ENCODE data around the gene PDE7B.

PDE7B gene

GRCh38 chr6:136039185-136039584 lies 187.7 kb downstream of the PDE7B start:
- TF ChIP-seq, protein P1, sequence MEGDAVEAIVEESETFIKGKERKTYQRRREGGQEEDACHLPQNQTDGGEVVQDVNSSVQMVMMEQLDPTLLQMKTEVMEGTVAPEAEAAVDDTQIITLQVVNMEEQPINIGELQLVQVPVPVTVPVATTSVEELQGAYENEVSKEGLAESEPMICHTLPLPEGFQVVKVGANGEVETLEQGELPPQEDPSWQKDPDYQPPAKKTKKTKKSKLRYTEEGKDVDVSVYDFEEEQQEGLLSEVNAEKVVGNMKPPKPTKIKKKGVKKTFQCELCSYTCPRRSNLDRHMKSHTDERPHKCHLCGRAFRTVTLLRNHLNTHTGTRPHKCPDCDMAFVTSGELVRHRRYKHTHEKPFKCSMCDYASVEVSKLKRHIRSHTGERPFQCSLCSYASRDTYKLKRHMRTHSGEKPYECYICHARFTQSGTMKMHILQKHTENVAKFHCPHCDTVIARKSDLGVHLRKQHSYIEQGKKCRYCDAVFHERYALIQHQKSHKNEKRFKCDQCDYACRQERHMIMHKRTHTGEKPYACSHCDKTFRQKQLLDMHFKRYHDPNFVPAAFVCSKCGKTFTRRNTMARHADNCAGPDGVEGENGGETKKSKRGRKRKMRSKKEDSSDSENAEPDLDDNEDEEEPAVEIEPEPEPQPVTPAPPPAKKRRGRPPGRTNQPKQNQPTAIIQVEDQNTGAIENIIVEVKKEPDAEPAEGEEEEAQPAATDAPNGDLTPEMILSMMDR (IDR thresholded peaks at IDR 0.05; ENCODE audit: low read depth, low read length) = no peak
- peak overlapping the region; percentile 56 for H3K4me3 ChIP-seq (ENCODE audit: low read depth, low read length)

GRCh38 chr6:136050475-136050874 lies 199.0 kb downstream of the PDE7B start:
- no peak overlapping the region for H3K4me3 ChIP-seq (ENCODE audit: low read depth, low read length)
- TF ChIP-seq, protein P1 (IDR thresholded peaks at IDR 0.05; ENCODE audit: low read depth, low read length) = no peak

DNA sequence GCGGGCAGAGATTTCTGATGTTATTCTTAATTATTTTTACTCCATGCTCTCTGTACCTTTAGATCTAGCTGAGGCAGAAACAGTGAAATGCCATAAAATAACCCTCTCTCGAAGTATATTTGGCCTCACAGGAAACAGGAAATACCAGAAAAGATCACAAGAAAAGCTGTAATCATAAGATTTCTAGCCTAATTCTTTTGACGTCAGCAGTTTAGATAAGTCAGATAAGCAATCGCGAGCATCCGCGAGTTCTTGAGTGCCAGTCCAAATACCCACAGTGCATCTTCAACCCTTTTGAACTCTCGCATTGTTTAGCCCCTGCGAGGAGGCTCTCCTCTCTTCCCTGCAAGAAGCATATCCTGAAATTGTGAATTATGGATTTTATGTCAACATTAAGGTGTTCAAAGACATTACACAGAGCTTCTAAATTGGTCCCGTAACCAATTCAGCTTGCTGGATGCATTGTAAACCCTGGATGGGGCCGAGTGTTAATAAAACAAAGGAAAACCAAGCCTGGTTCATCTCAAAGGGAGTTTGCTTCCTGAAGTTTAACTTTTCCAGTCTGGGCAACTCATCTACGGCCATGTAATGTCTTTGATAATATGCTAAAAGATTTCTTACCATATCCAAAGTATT lies 199.8 kb downstream of the PDE7B start:
- TF ChIP-seq, protein P1 (IDR thresholded peaks at IDR 0.05; ENCODE audit: low read depth, low read length) = no peak
- no peak overlapping the region for H3K4me3 ChIP-seq (ENCODE audit: low read depth, low read length)

GRCh38 chr6:136052031-136052430 lies 200.5 kb downstream of the PDE7B start:
- TF ChIP-seq, protein P1 (IDR thresholded peaks at IDR 0.05; ENCODE audit: low read depth, low read length) = no peak

GRCh38 chr6:136058852-136059251 lies 207.4 kb downstream of the PDE7B start:
- TF ChIP-seq, protein P1 (IDR thresholded peaks at IDR 0.05; ENCODE audit: low read depth, low read length) = no peak
- H3K4me3 ChIP-seq (ENCODE audit: low read depth, low read length) = no peak overlapping the region

More at GRCh38 chr6:136052031-136052430, 200.5 kb downstream of the PDE7B start:
- no peak overlapping the region for H3K4me3 ChIP-seq (ENCODE audit: low read depth, low read length)

DNA sequence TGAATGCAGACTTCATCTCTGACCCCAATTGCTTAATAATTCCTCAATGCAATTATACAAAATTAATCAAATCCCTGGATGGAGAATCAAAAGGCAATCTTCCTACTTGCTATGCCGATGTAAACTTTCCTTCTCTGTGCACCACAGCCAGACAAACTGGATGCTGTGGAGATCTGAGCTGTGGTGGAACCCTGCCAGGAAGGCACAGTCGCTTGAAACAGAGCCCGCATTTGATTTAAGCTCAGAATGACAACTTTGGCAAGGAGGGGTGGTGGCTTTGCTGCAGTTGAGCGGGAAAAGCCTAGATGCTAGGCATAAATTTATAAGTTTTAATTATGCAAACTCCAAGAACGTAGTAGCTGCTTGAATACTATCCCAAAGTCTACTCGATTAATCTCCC lies 207.8 kb downstream of the PDE7B start:
- TF ChIP-seq, protein P1 (IDR thresholded peaks at IDR 0.05; ENCODE audit: low read depth, low read length) = no peak
- H3K4me3 ChIP-seq (ENCODE audit: low read depth, low read length) = no peak overlapping the region

GRCh38 chr6:136060052-136060451 lies 208.6 kb downstream of the PDE7B start:
- H3K4me3 ChIP-seq (ENCODE audit: low read depth, low read length) = no peak overlapping the region
- TF ChIP-seq, protein P1 (IDR thresholded peaks at IDR 0.05; ENCODE audit: low read depth, low read length) = no peak
